ENCODE results near the gene PMPCA.

DNA sequence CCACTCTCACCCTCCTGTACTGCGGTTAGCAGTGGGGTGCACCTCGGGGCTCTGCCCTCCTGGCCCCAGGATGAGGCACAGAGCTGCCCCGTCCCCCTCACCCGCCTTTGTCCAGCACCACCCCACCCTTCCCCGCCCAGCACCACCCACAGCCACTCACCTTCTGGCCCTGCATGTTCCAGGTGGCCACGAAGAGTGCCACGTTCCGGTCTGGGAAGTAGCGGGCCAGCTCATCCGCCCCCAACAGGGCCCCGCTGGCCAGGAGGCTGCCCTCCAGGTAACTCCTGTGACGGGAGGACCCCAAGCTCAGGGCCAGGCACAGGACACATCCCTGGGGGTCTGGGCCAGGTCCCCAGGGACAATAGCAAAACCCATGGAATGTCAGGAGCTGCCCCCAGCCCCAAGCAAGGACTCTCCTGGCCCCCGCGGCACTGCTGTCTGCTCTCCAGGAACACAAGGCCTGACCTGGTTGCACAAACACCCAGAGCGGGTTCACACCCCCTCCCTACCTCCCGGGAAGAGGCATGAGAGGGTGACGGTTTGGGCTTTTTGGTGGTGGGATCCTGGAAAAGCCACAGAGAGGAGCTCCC, 24.2 kb downstream of the PMPCA start:
- TF ChIP-seq CTCF (IDR thresholded peaks at IDR 0.05) (no peak), POLR2A (IDR thresholded peaks at IDR 0.05) (no peak), POLR2AphosphoS5 (IDR thresholded peaks at IDR 0.05) (no peak)

All from gastroesophageal sphincter (tissue), 3 donors.